OCI-LY1 (cell line): ENCODE results near the gene SCN5A.
A peak's percentile ranks its signal among the peaks of the same experiment; 100 is the strongest.

Experiments used
- H2AFZ ChIP-seq: fragments of 200-600 bp; sonication (generic), shearing (Covaris generic); 2 replicates; pipeline ENCODE4 v1.6.0; 2014; ENCODE audit warnings: antibody characterized with exemption, mild to moderate bottlenecking, low read length
- H3F3A ChIP-seq: fragments of 200-600 bp; sonication (generic), shearing (Covaris generic); 2 replicates; pipeline ENCODE4 v1.6.0; 2014; ENCODE audit warnings: mild to moderate bottlenecking, antibody characterized with exemption, low read length, moderate library complexity; ENCODE audit not compliant: insufficient read depth
- H3K27ac ChIP-seq: fragments of 200-600 bp; sonication (generic); 2 replicates; pipeline ENCODE4 v1.5.1; 2014; ENCODE audit warnings: low read length, mixed run types, mild to moderate bottlenecking, low read depth; ENCODE audit not compliant: poor library complexity, severe bottlenecking
- H3K27me3 ChIP-seq: fragments of 200-600 bp; sonication (generic); 2 replicates; pipeline ENCODE4 v1.6.0; 2014; ENCODE audit warnings: antibody characterized with exemption, mild to moderate bottlenecking, low read length, moderate library complexity; ENCODE audit not compliant: insufficient read depth
- H3K36me3 ChIP-seq: fragments of 200-600 bp; sonication (generic); 2 replicates; pipeline ENCODE4 v1.6.1; 2014; ENCODE audit warnings: mild to moderate bottlenecking, antibody characterized with exemption, low read length, moderate library complexity, mixed read lengths; ENCODE audit not compliant: insufficient read depth
- H3K4me1 ChIP-seq: fragments of 200-600 bp; sonication (generic); 2 replicates; pipeline ENCODE4 v1.5.1; 2014; ENCODE audit warnings: mild to moderate bottlenecking, low read length, moderate library complexity; ENCODE audit not compliant: insufficient read depth, severe bottlenecking
- H3K4me2 ChIP-seq: fragments of 200-600 bp; sonication (generic), shearing (Covaris generic); 2 replicates; pipeline ENCODE4 v1.6.1; 2014; ENCODE audit warnings: low read length
- H3K4me3 ChIP-seq: fragments of 200-600 bp; sonication (generic); 2 replicates; pipeline ENCODE4 v1.5.1; 2014; ENCODE audit warnings: low read length, low read depth, mild to moderate bottlenecking, mixed read lengths; ENCODE audit not compliant: poor library complexity, severe bottlenecking
- H3K79me2 ChIP-seq: fragments of 200-600 bp; shearing (Covaris generic); 2 replicates; pipeline ENCODE4 v1.6.1; 2016; ENCODE audit warnings: mixed run types, low read length, mixed read lengths; ENCODE audit not compliant: insufficient read depth
- H3K9ac ChIP-seq: fragments of 200-600 bp; sonication (generic), shearing (Covaris generic); 2 replicates; pipeline ENCODE4 v1.6.1; 2014; ENCODE audit warnings: mild to moderate bottlenecking, low read length, mixed read lengths
- H3K9me2 ChIP-seq: fragments of 200-600 bp; sonication (generic), shearing (Covaris generic); 2 replicates; pipeline ENCODE4 v1.6.1; 2014; ENCODE audit warnings: low read depth, mild to moderate bottlenecking, low read length, mixed read lengths
- H3K9me3 ChIP-seq: fragments of 200-600 bp; shearing (Covaris generic); 2 replicates; pipeline ENCODE4 v1.6.1; 2014; ENCODE audit warnings: low read length, mixed read lengths
- H4K20me1 ChIP-seq: fragments of 200-600 bp; sonication (generic), shearing (Covaris generic); 2 replicates; pipeline ENCODE4 v1.6.0; 2016; ENCODE audit warnings: mild to moderate bottlenecking, low read length; ENCODE audit not compliant: insufficient read depth
- EZH2 ChIP-seq: fragments of 200-600 bp; sonication (generic), shearing (Covaris generic); IDR thresholded peaks from 2 replicates; pipeline ENCODE4 v1.8.0; 2017; ENCODE audit warnings: borderline replicate concordance, mixed run types, mild to moderate bottlenecking, antibody characterized with exemption, low read length, moderate library complexity, mixed read lengths
- TF ChIP-seq, protein P1 (sequence below): fragments of 200-600 bp; sonication (generic), shearing (Covaris generic); IDR thresholded peaks from 2 replicates; pipeline ENCODE4 v1.5.1; 2017; ENCODE audit warnings: mild to moderate bottlenecking, antibody characterized with exemption, low read length, moderate library complexity, mixed read lengths

SCN5A gene

DNA sequence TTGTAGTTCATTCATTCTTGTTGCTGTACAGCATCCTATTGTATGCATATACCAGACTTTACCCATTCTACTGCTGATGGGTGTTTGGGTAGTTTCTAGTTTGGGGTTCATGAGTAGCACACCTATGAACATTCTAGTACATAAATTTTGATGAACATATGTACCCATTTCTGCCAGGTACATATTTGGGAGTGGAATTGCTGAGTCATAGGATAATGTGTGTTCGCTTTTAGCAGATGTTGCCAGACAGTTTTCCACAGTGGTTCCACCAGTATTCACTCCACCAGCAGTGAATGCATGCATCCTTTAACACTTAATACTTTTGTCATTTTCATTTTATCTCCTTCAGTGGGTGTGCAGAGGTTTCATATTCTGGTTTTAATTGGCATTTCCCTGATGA, 3.4 kb upstream of the SCN5A start:
- Histone ChIP-seq H3K4me1 (peaks cover 9% of the 10 kb centered on the region), H3K4me2 (no peak overlapping the region), H2AFZ (no peak overlapping the region), H3K9me2 (no peaks in the 10 kb centered on the region), H3K27me3 (no peaks in the 10 kb centered on the region), H3F3A (no peaks in the 10 kb centered on the region), H4K20me1 (no peaks in the 10 kb centered on the region), H3K9me3 (no peaks in the 10 kb centered on the region), H3K9ac (no peak overlapping the region), H3K4me3 (no peak overlapping the region), H3K27ac (no peak overlapping the region), H3K79me2 (no peaks in the 10 kb centered on the region), H3K36me3 (no peaks in the 10 kb centered on the region)
- TF ChIP-seq EZH2: no peak
- TF ChIP-seq, protein P1, sequence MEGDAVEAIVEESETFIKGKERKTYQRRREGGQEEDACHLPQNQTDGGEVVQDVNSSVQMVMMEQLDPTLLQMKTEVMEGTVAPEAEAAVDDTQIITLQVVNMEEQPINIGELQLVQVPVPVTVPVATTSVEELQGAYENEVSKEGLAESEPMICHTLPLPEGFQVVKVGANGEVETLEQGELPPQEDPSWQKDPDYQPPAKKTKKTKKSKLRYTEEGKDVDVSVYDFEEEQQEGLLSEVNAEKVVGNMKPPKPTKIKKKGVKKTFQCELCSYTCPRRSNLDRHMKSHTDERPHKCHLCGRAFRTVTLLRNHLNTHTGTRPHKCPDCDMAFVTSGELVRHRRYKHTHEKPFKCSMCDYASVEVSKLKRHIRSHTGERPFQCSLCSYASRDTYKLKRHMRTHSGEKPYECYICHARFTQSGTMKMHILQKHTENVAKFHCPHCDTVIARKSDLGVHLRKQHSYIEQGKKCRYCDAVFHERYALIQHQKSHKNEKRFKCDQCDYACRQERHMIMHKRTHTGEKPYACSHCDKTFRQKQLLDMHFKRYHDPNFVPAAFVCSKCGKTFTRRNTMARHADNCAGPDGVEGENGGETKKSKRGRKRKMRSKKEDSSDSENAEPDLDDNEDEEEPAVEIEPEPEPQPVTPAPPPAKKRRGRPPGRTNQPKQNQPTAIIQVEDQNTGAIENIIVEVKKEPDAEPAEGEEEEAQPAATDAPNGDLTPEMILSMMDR: no peak

GRCh38 chr3:38651153-38651789, 1.8 kb upstream of the SCN5A start:
- Histone ChIP-seq H3K79me2 (no peaks in the 10 kb centered on the region), H3K9me2 (no peaks in the 10 kb centered on the region), H3K27me3 (no peaks in the 10 kb centered on the region), H3K4me1 (peaks cover 9% of the 10 kb centered on the region), H4K20me1 (no peaks in the 10 kb centered on the region), H3K36me3 (no peaks in the 10 kb centered on the region), H3K27ac (no peak overlapping the region), H3K4me2 (no peak overlapping the region; the same call in 1 of the 2 replicates), H2AFZ (no peak overlapping the region), H3K4me3 (no peak overlapping the region), H3F3A (no peaks in the 10 kb centered on the region), H3K9me3 (no peaks in the 10 kb centered on the region), H3K9ac (no peak overlapping the region)
- TF ChIP-seq, protein P1: peak; percentile 86
- TF ChIP-seq EZH2: no peak

DNA sequence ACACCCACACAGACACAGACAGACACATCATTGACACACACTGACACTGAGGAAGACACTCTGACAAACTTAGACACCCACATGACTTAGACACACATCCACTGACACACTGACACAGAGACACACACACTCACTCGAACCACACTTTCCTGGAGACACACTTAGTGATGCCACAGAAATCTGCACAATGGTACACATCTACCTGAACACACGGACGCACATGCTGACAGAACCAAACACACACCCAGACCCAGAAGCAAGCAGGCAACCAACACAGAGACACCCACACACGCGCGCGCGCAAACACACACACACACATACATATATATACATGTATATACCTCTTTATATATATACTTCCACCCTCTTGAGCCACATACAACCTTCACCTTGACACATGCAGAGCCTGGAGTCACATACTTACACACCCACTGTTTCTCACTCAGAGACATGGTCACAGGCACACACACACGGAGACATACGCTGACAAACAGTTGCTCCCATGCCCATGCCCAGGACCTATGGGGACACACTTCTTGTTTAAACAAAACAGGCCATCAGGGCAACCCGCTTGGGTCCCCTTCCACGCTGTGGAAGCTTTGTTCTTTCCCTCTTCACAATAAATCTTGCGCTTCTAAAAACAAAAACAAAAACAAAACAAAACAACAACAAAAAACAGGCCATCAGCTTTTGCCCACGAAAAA, 913 bp upstream of the SCN5A start:
- Histone ChIP-seq H3K9me3 (no peaks in the 10 kb centered on the region), H3K4me2 (peak overlapping the region; percentile 76), H3K36me3 (no peaks in the 10 kb centered on the region), H2AFZ (no peak overlapping the region), H4K20me1 (no peaks in the 10 kb centered on the region), H3K4me1 (peaks cover 9% of the 10 kb centered on the region), H3K9me2 (no peaks in the 10 kb centered on the region), H3K9ac (no peak overlapping the region), H3K27me3 (no peaks in the 10 kb centered on the region), H3F3A (no peaks in the 10 kb centered on the region), H3K27ac (no peak overlapping the region), H3K4me3 (peak overlapping the region; percentile 56), H3K79me2 (no peaks in the 10 kb centered on the region)
- TF ChIP-seq, protein P1: no peak
- no peak for TF ChIP-seq EZH2
